Stomach (tissue), 4 donors: ENCODE measurements around the gene IGSF9B.

Experiments used
- CTCF ChIP-seq, 7 experiments: fragments of 450-650 bp in 4 of 7; fragments of 200-600 bp in 3 of 7; sonication (generic) in 3 of 7; IDR thresholded peaks; one replicate each; pipeline ENCODE4 v1.5.1; 2016 to 2019; ENCODE audit warnings: antibody characterized with exemption in 7 of 7, control low read depth in 2 of 7, mild to moderate bottlenecking in 1 of 7
- EP300 ChIP-seq: sonication (generic); formaldehyde crosslinking; IDR thresholded peaks from one replicate; pipeline ENCODE4 v1.6.1; 2017; ENCODE audit warnings: antibody characterized with exemption
- POLR2A ChIP-seq, 4 donors: fragments of 450-650 bp; IDR thresholded peaks; one replicate each; pipeline ENCODE4 v1.6.1; 2016; ENCODE audit warnings: antibody characterized with exemption in 4 of 4, control low read depth in 2 of 4, mild to moderate bottlenecking in 1 of 4, moderate library complexity in 1 of 4
- POLR2AphosphoS5 ChIP-seq, 3 donors: sonication (generic); formaldehyde crosslinking; IDR thresholded peaks; one replicate each; pipeline ENCODE4 v1.6.1; 2016; ENCODE audit warnings: antibody characterized with exemption in 3 of 3

GRCh38 chr11:133955081-133955891, 1.5 kb downstream of the IGSF9B start:
- TF ChIP-seq CTCF (IDR thresholded peaks at IDR 0.05) (no peak), POLR2A (IDR thresholded peaks at IDR 0.05) (no peak), POLR2AphosphoS5 (IDR thresholded peaks at IDR 0.05) (peak; percentile 19 to 72 (median 68)), EP300 (no peak)
